HepG2 (cell line): Measurements from ENCODE around the gene SALL2. TPM values are rescaled to one million over a fixed set of nuclear protein-coding genes. Genes with fewer than 3 reads are reported as not detected.
A peak's percentile ranks its signal among the peaks of the same experiment; 100 is the strongest.

ENCODE experiments used
- ATAC-seq: fragments of 200-7000 bp; cut with Tn5 transposase; 3 replicates; pipeline ENCODE4 v1.9.1; 2020; ENCODE audit warnings: mild to moderate bottlenecking, moderate library complexity
- BruUV-seq: library from RNA; stranded (reverse); fragments of 400-500 nt; replicated peaks from 2 replicates; lab custom pipeline; 2021; lab: Mats Ljungman, UMichigan
- CTCF ChIA-PET: fragments of 300-600 bp; formaldehyde crosslinking; extraction: SDS; loops from one replicate; lab custom pipeline; 2021; ENCODE audit warnings: low total read pairs, inconsistent platforms, low intra/inter-chr PET ratio; lab: Yijun Ruan, JAX
- POLR2A ChIA-PET: fragments of 350-600 bp; sonication (Branson Sonifier 250); formaldehyde crosslinking; loops from one replicate; lab custom pipeline; 2020; ENCODE audit warnings: antibody characterized with exemption, inconsistent platforms; lab: Yijun Ruan, JAX
- DNase-seq: peaks from one replicate; pipeline ENCODE4 v3.0.0-alpha.2; 2015; ENCODE audit warnings: low spot score
- FAIRE-seq: peaks from 3 replicates; lab custom pipeline; 2011; peaks lifted over from hg19 to GRCh38; lab: Jason Lieb, UNC
- H2AFZ ChIP-seq: one replicate; pipeline ENCODE4 v1.6.1; 2011; ENCODE audit warnings: low read length, inconsistent platforms
- H3K27ac ChIP-seq: fragments of 300-600 bp; 3 replicates; pipeline ENCODE4 v1.8.0; 2011; ENCODE audit warnings: mixed run types, mild to moderate bottlenecking, mixed read lengths, low read length, inconsistent platforms; ENCODE audit not compliant: insufficient read depth; ENCODE audit errors: extremely low read length
- H3K27me3 ChIP-seq, 2 experiments: fragments of 200-600 bp in 1 of 2; 2 replicates in 1 of 2; 3 replicates in 1 of 2; pipeline versions ENCODE4 v1.6.0 to v1.8.0; 2011; ENCODE audit warnings: low read length in 2 of 2, mild to moderate bottlenecking in 2 of 2, moderate library complexity in 2 of 2, inconsistent platforms in 1 of 2; ENCODE audit not compliant: insufficient read depth in 2 of 2, control insufficient read depth in 1 of 2
- H3K36me3 ChIP-seq, 2 experiments: fragments of 200-600 bp in 1 of 2; replicated peaks in 1 of 2; 2 replicates in 1 of 2; 3 replicates in 1 of 2; pipeline versions ENCODE4 v1.5.1 to v1.8.0; 2011; ENCODE audit warnings: low read length in 2 of 2, inconsistent platforms in 1 of 2; ENCODE audit not compliant: insufficient read depth in 2 of 2, control insufficient read depth in 1 of 2
- H3K4me1 ChIP-seq: 2 replicates; pipeline ENCODE4 v1.5.1; 2012; ENCODE audit warnings: low read length, inconsistent platforms; ENCODE audit not compliant: insufficient read depth
- H3K4me2 ChIP-seq: 2 replicates; pipeline ENCODE4 v1.6.0; 2011; ENCODE audit warnings: low read depth, low read length, inconsistent platforms
- H3K4me3 ChIP-seq, 3 experiments: fragments of 200-600 bp in 1 of 3; sonication (generic), shearing (Covaris generic) in 1 of 3; replicated peaks in 1 of 3; 2 replicates each; pipeline ENCODE4 v1.5.1; 2011 to 2016; ENCODE audit warnings: low read length in 3 of 3, inconsistent platforms in 2 of 3, low read depth in 2 of 3, mild to moderate bottlenecking in 2 of 3, control low read depth in 1 of 3, mixed read lengths in 1 of 3; ENCODE audit not compliant: insufficient read depth in 1 of 3
- H3K79me2 ChIP-seq: one replicate; pipeline ENCODE4 v1.6.1; 2011; ENCODE audit warnings: low read length, inconsistent platforms; ENCODE audit not compliant: insufficient read depth
- H3K9ac ChIP-seq: 2 replicates; pipeline ENCODE4 v1.6.0; 2011; ENCODE audit warnings: mild to moderate bottlenecking, low read depth, low read length, inconsistent platforms; ENCODE audit not compliant: insufficient read depth
- H3K9me3 ChIP-seq: 2 replicates; pipeline ENCODE4 v1.5.1; 2012; ENCODE audit warnings: mild to moderate bottlenecking, low read length
- H4K20me1 ChIP-seq: 2 replicates; pipeline ENCODE4 v1.6.0; 2011; ENCODE audit warnings: inconsistent platforms, mild to moderate bottlenecking, low read length, moderate library complexity; ENCODE audit not compliant: insufficient read depth
- JUN ChIP-seq: sonication (generic); formaldehyde crosslinking; IDR thresholded peaks from 2 replicates; pipeline ENCODE4 v1.4.0; 2020; ENCODE audit warnings: mild to moderate bottlenecking, missing genetic modification reagents
- PCBP1 ChIP-seq: fragments of 200-400 bp; formaldehyde crosslinking; IDR thresholded peaks from 2 replicates; pipeline ENCODE4 v1.6.1; 2017; ENCODE audit warnings: mild to moderate bottlenecking, low read depth, low read length, borderline replicate concordance
- RAD21 ChIP-seq: fragments of 450-650 bp; formaldehyde crosslinking; IDR thresholded peaks from 2 replicates; pipeline ENCODE4 v1.5.0; 2020; ENCODE audit warnings: mild to moderate bottlenecking
- SALL1 ChIP-seq: sonication (generic); formaldehyde crosslinking; IDR thresholded peaks from 2 replicates; pipeline ENCODE4 v1.8.0; 2022; ENCODE audit warnings: mild to moderate bottlenecking, missing genetic modification reagents
- SMARCE1 ChIP-seq: fragments of 450-650 bp; IDR thresholded peaks from 2 replicates; pipeline ENCODE4 v1.6.1; 2017; ENCODE audit warnings: borderline replicate concordance
- TAF1 ChIP-seq: sonication (generic); formaldehyde crosslinking; IDR thresholded peaks from 2 replicates; pipeline ENCODE4 v1.4.0; 2020; ENCODE audit warnings: missing genetic modification reagents
- ZNF124 ChIP-seq: sonication (generic); formaldehyde crosslinking; IDR thresholded peaks from 2 replicates; pipeline ENCODE4 v1.4.0; 2020; ENCODE audit warnings: missing genetic modification reagents
- ZNF451 ChIP-seq: sonication (generic); formaldehyde crosslinking; IDR thresholded peaks from 2 replicates; pipeline ENCODE4 v1.5.0; 2020; ENCODE audit warnings: mild to moderate bottlenecking, missing genetic modification reagents
- WGBS: methylation state at CpG from one replicate; pipeline ENCODE4 v1.1.6; 2017; ENCODE audit warnings: low lambda C conversion rate; 5-methylcytosine and 5-hydroxymethylcytosine counted together
- in situ Hi-C: cut with HindIII; loops from 2 replicates; pipeline ENCODE4 v1.10.0; 2017; ENCODE audit warnings: low pct_unique_long_range_greater_than_20kb; ENCODE audit not compliant: extremely low pct_ligation_motif_present
- intact Hi-C: fragments of 100-400 bp; cut with micrococcal nuclease; formaldehyde crosslinking; loops from one replicate; pipeline ENCODE4 v1.10.0; 2022; ENCODE audit not compliant: unreplicated experiment
- polyA plus RNA-seq, 8 experiments: library from polyadenylated mRNA; depleted of rRNA in 3 of 8; stranded (reverse) in 7 of 8; unstranded in 1 of 8; fragments of >200 nt; fragmentation: Illumina TruSeq in 4 of 8; extraction: Trizol in 4 of 8; gene quantifications; 2 replicates each; pipeline versions ENCODE4 v1.2.1 to v1.2.3, GENCODE V29; 2011 to 2016; ENCODE audit warnings: low read depth in 4 of 8, missing spikeins in 1 of 8, mixed read lengths in 1 of 8; ENCODE audit not compliant: insufficient read depth in 1 of 8
- total RNA-seq, 5 experiments: library from RNA; depleted of rRNA; stranded (reverse); fragments of >200 nt; fragmentation: Illumina TruSeq; extraction: Trizol; gene quantifications; 2 replicates each; pipeline ENCODE4 v1.2.3, GENCODE V29; 2016; ENCODE audit warnings: low read depth in 1 of 5

The SALL2 gene
- total and polyA plus RNA-seq, 2 of the 13 experiments (the other 11 are each of a cell fraction or from before 2014, with no cell fraction given), result 4.9 to 5.8 TPM

GRCh38 chr14:21486640-21487087 is 39.5 kb downstream of the SALL2 start:
- Histone ChIP-seq H3K9me3 (no peaks in the 10 kb centered on the region), H2AFZ (no peak overlapping the region), H3K4me2 (no peak overlapping the region), H4K20me1 (no peaks in the 10 kb centered on the region), H3K9ac (no peak overlapping the region), H3K27me3 (no peaks in the 10 kb centered on the region), H3K79me2 (peaks cover 21% of the 10 kb centered on the region), H3K4me1 (no peaks in the 10 kb centered on the region), H3K27ac (no peak overlapping the region), H3K4me3 (no peak overlapping the region), H3K36me3 (peaks cover 17 to 69% of the 10 kb centered on the region in 2 experiments)
- WGBS, result 96% methylated on average over 1 of the region's 1 CpG
- BruUV-seq, result no TSS peak
- ChIA-PET CTCF (no interaction called here), POLR2A (no interaction called here)
- DNase-seq (no peak), FAIRE-seq (no peak), ATAC-seq (no peak)
- in situ Hi-C loops, result no loop called here
- TF ChIP-seq SALL1, result no peak
- TF ChIP-seq PCBP1, result no peak
- TF ChIP-seq RAD21 (CRISPR knock-in tag), result no peak
- no peak for TF ChIP-seq TAF1 (CRISPR knock-in tag)
- 0 out of 2 replicates have a peak, but pooled peaks have one; percentile 14 for TF ChIP-seq SMARCE1
- no peak for TF ChIP-seq ZNF124 (CRISPR knock-in tag)
- TF ChIP-seq ZNF451 (CRISPR knock-in tag), result no peak
- TF ChIP-seq JUN, result no peak
- intact Hi-C loops, result no loop called here
